Measurements from ENCODE around the gene COL4A2.
A peak's percentile ranks its signal among the peaks of the same experiment; 100 is the strongest.

The COL4A2 gene

GRCh38 chr13:110410936-110411687 is 104.0 kb downstream of the COL4A2 start:
- TF ChIP-seq, protein P1, sequence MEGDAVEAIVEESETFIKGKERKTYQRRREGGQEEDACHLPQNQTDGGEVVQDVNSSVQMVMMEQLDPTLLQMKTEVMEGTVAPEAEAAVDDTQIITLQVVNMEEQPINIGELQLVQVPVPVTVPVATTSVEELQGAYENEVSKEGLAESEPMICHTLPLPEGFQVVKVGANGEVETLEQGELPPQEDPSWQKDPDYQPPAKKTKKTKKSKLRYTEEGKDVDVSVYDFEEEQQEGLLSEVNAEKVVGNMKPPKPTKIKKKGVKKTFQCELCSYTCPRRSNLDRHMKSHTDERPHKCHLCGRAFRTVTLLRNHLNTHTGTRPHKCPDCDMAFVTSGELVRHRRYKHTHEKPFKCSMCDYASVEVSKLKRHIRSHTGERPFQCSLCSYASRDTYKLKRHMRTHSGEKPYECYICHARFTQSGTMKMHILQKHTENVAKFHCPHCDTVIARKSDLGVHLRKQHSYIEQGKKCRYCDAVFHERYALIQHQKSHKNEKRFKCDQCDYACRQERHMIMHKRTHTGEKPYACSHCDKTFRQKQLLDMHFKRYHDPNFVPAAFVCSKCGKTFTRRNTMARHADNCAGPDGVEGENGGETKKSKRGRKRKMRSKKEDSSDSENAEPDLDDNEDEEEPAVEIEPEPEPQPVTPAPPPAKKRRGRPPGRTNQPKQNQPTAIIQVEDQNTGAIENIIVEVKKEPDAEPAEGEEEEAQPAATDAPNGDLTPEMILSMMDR (conservative IDR thresholded peaks at IDR 0.05; ENCODE audit: low read depth): no peak
- H3K27ac ChIP-seq: peak overlapping the region; percentile 55
- no peak for DNase-seq (ENCODE audit: low spot score)
- ChIA-PET CTCF (interaction anchor here (0.7 to 0.9 kb wide), 4 partner anchors 63 to 191 kb away, joined by 3 read pairs; no protein-coding TSS in a partner anchor), POLR2A (ENCODE audit: low non-redundant PET) (no interaction called here)

DNA sequence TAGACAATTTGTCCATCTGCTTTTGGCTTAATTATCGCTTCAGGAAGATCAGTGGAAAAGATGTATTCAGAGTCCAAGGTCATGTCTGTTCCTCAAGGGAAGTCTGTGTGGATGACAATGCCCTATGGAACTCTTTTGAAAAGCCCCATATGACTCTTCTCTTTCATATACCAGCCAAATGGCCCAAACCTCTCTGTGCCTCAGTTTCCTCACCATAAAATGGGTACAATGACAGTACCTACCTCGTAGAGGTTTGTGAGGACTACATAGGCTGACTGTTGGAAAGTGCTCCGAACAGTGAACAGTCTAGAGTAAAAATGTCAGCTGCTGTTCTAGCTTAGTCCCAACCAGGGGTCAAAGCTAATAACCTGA is 104.6 kb downstream of the COL4A2 start:
- DNase-seq (ENCODE audit: low spot score): no peak
- ChIA-PET POLR2A (ENCODE audit: low non-redundant PET) (no interaction called here), CTCF (interaction anchor here (0.6 to 1.3 kb wide), 10 partner anchors 11 to 273 kb away, joined by 3 to 6 read pairs (median 4); no protein-coding TSS in a partner anchor)
- TF ChIP-seq, protein P1 (conservative IDR thresholded peaks at IDR 0.05; ENCODE audit: low read depth): no peak
- H3K27ac ChIP-seq: peak overlapping the region; percentile 50

DNA sequence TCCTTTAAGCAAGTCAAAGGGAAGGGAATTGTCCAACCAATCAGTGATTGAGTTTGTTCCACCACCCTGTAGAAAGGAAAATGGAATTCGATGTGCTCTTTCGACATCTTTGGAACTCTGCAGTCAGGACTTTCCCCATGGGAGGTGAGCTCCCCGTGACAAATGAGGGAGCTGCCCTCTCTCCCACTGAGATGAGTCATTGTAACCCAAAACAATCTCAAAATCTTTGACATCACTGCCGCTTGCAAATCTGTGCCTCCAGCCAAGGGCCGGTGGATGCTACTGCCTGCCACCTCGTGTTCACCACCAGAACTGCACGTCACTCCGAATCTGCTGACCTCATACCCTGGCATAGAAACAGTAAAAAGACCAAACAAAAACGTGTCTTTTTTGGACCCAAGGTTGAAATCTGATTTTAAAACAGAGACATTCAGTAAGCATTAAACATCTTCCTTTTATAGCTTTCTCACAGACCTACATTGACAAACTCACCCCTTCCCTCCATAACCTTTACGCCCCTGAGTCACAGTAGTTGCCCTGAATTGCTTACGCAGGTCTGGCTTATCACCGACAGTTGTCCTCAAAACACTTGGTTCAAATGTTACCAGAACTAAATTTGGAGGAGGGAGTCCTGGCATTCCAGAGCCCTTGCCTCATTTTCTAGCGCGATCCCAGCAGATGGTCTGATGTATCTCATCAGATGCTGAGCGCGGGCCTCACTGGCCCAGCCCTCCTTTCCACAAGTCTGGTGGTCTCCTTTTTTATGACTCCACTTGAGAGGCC is 105.2 kb downstream of the COL4A2 start:
- POLR2A ChIA-PET (ENCODE audit: low non-redundant PET): no interaction called here
- peak overlapping the region; percentile 50 for H3K27ac ChIP-seq
- TF ChIP-seq, protein P1 (conservative IDR thresholded peaks at IDR 0.05; ENCODE audit: low read depth): peak; percentile 91
- peak; percentile 96 for DNase-seq (ENCODE audit: low spot score)
- CTCF ChIA-PET: interaction anchor here (0.6 to 1.3 kb wide), 11 partner anchors 12 to 274 kb away, joined by 3 to 6 read pairs (median 3); no protein-coding TSS in a partner anchor

- TF ChIP-seq, protein P1 (conservative IDR thresholded peaks at IDR 0.05; ENCODE audit: low read depth): no peak
- DNase-seq (ENCODE audit: low spot score): no peak
- POLR2A ChIA-PET (ENCODE audit: low non-redundant PET): no interaction called here
- CTCF ChIA-PET: interaction anchor here (1.1 to 1.3 kb wide), 2 partner anchors 12 to 274 kb away, joined by 4 read pairs; no protein-coding TSS in a partner anchor
- peak overlapping the region; percentile 50 for H3K27ac ChIP-seq
Measured at GRCh38 chr13:110413016-110413675, 106.1 kb downstream of the COL4A2 start.

- ChIA-PET POLR2A (ENCODE audit: low non-redundant PET) (no interaction called here), CTCF (interaction anchor here (0.7 kb wide), 1 partner anchor 98 kb away, joined by 3 read pairs; no protein-coding TSS in a partner anchor)
- peak overlapping the region; percentile 50 for H3K27ac ChIP-seq
Measured at GRCh38 chr13:110413676-110414040, 106.6 kb downstream of the COL4A2 start.

More at GRCh38 chr13:110413676-110414040, 106.6 kb downstream of the COL4A2 start:
- no peak for DNase-seq (ENCODE audit: low spot score)
- TF ChIP-seq, protein P1 (conservative IDR thresholded peaks at IDR 0.05; ENCODE audit: low read depth): no peak

Measured in RWPE1 (cell line).